ENCODE results near the gene MAP2K7.
"Not testable (repeated sequence)": the region's sequence is repeated elsewhere in the genome, so short reads cannot be mapped to it uniquely, and the experiment has no call there.

The MAP2K7 gene

GRCh38 chr19:7883105-7883504, 20.6 kb upstream of the MAP2K7 start:
- in situ Hi-C loops (cut with MboI; ENCODE audit: low sequenced_read_pairs), result no loop called here

DNA sequence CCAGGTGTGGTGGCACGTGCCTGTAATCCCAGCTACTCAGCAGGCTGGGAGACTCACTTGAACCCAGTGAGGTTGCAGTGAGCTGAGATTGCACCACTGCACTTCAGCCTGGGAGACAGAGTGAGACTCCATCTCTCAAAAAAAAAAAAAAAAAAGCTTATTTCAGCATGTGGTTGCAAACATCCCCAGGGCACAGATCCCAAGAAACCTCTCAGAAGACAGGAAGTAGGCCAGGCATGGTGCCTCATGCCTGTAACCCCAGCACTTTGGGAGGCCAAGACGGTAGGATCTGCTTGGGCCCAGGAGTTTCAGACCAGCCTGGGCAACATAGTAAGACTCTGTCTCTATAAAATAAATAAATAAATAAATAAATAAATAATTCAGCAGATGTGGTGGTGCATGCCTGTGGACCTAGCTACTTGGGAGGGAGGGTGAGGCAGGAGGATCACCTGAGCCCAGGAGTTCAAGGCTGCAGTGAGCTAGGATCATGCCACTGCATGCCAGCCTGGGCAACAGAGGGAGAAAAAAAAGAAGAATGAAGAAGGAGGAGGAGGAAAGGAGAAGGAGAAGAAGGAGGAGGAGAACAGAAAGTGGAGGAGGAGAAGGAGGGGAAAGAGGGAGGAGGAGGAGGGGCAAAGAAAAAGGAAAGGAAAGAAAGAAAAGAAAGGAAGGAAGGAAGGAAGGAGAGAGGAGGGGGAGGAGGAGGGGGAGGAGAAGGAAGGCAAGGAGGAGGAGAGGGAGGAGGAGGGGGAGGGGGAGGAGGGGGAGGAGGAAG, 19.7 kb upstream of the MAP2K7 start:
- in situ Hi-C loops (cut with MboI; ENCODE audit: low sequenced_read_pairs), result no loop called here

DNA sequence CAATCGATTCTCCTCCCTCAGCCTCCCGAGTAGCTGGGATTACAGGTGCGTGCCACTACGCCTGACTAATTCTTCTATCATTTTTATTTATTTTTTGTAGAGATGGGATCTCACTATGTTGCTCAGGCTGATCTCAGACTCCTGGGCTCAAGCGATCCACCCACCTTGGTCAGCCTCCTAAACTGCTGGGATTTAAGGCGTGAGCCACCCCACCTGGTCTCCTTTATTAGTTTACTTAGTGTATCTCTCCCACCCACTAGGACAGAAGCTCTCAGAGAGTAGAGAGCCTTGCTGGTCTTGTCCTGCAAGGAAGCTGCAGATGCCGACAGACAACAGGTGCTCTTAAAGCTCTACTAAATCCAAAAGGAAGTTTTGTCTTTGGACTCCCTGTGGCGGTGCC, 17.9 kb upstream of the MAP2K7 start:
- in situ Hi-C loops (cut with MboI; ENCODE audit: low sequenced_read_pairs), result no loop called here

DNA sequence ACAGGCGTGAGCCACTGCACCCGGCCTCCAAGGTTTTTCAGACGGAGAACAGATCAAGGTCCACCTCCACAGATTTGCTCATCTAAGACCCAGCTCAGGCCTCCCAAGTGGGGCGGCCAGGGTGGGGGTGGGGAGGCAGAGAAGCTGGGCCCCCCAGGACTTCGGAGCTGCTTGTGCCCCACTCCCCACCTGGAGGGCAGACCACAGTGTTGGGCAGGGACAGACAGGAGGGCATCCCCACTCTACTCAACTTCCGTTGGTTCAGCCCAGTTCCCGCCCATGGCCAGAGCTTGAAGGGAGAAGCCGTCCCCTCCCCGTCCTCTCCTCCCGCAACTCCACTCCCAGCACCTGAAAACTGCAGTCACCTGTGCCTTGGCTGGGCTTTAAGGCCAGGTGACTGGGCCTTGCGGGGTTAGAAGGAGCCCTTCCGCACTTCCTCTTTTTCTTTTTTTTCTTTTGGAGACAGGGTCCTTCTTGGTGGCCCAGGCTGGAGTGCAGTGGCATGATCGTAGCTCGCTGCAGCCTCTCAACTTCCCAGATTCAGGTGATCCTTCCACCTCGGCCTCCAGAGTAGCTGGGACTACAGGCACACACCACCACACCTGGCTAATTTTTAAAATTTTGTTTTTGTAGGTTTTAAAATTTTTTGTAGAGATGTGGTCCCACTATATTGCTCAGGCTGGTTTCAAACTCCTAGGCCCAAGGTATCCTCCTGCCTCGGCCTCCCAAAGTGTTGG, 16.1 kb upstream of the MAP2K7 start:
- in situ Hi-C loops (cut with MboI; ENCODE audit: low sequenced_read_pairs), result no loop called here

DNA sequence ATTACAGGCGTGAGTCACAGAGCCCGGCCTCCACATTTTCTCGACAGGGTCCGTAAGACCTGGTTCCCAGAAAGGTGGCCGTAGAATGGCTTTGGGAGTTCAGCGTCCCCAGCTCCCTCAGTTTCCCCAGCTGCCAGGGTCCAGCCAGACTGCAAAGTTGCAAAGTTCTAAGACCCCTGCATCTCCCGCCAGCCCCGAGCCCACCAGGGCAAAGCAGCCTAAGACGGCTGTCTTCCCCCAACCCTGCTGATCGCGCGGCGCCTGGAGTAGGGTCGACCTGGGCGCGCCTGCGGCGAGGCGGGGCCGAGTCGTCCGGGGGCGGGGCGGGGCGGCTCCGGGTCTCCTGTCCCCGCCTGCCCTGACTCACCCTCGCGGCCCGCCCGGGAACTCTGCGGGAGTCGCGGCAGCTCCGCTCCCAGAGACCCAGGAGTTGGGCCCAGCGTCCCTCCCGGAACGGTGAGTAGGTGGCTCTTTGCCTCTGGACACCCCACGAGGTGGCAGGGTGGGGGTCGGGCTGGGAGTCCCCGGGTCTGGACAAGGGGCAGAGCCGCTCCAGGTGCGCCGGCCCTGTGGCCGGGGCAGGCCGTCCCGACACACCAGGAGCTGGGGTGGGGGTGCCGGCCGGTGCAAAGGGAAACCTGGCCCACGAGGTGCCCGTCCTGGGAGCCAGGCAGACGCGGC, 15.4 kb upstream of the MAP2K7 start, which contains the start of gene LRRC8E:
TSS of gene LRRC8E (plus strand) at position 366 of the 681 bp plus-strand sequence. CDS start 7,094 bp downstream, outside the sequence.
- in situ Hi-C loops (cut with MboI; ENCODE audit: low sequenced_read_pairs), result no loop called here

DNA sequence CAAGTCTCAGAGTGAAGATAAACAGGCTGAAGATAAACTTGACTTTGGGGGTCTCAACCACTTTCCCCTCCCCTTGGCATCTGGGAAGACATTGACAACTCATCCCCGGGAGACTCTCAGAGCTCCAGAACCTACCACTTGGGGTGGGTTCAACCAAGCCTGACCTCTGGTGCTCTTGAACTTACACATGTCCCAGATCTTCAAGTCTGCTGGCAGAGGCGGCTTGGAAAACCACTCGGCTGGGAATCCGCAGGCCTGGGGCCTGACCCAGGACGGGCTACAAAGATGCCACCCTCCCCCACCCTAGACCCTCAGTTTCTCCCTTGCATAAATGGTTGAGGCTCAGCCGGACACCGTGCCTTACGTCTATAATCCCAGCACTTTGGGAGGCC, 14.9 kb upstream of the MAP2K7 start:
- in situ Hi-C loops (cut with MboI; ENCODE audit: low sequenced_read_pairs), result no loop called here

- in situ Hi-C loops (cut with MboI; ENCODE audit: low sequenced_read_pairs), result not testable (repeated sequence)
Measured at GRCh38 chr19:7893362-7894101, 10.1 kb upstream of the MAP2K7 start.

DNA sequence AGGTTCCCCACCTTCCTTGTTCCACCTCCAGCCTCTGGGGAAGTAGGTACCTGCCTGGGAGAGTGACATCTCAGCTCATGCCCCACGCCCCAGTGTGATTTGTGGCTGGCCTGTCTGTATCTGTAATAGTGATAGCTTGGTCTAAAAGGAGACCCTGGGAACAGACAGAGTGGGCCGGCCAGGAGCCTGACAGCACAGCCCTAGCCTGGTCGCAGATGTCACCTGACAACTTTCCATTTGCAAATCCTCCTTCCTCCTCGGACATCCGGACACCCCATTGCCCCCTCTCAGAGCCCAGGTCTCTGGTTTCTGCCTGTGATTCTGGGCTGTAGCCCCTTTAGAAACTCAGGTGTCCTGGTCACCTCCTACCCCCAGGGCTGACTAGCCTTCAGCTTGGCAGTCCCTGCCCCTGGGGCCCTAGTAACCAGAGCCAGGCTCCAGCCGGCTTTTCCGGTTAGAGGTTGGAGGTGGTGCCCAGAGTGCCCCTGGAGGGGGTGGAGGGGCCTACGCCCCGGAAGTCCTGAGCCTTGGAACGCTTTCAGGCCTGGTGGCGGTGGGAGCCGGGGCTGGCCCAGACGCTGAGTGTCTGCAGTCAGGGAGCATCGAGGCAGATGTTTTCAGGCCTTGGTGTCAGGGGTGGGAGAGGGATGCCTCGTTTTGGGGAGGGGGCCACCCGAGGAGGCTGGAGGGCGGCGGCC, 8.9 kb upstream of the MAP2K7 start:
- in situ Hi-C loops (cut with MboI; ENCODE audit: low sequenced_read_pairs), result no loop called here

- in situ Hi-C loops (cut with MboI; ENCODE audit: low sequenced_read_pairs), result no loop called here
Measured at GRCh38 chr19:7895565-7895964, 8.1 kb upstream of the MAP2K7 start.

GRCh38 chr19:7897292-7897691, 6.4 kb upstream of the MAP2K7 start:
- in situ Hi-C loops (cut with MboI; ENCODE audit: low sequenced_read_pairs), result no loop called here

DNA sequence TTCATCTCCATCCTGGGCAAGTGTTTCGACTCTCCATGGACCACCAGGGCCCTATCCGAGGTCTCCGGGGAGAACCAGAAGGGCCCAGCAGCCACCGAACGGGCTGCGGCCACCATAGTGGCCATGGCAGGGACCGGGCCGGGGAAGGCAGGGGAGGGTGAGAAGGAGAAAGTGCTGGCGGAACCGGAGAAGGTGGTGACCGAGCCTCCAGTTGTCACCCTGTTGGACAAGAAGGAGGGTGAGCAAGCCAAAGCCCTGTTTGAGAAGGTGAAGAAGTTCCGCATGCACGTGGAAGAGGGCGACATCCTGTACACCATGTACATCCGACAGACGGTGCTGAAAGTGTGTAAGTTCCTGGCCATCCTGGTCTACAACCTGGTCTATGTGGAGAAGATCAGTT, 4.7 kb upstream of the MAP2K7 start:
- in situ Hi-C loops (cut with MboI; ENCODE audit: low sequenced_read_pairs), result no loop called here

- in situ Hi-C loops (cut with MboI; ENCODE audit: low sequenced_read_pairs), result no loop called here
Measured at GRCh38 chr19:7899751-7900378, 3.8 kb upstream of the MAP2K7 start.

DNA sequence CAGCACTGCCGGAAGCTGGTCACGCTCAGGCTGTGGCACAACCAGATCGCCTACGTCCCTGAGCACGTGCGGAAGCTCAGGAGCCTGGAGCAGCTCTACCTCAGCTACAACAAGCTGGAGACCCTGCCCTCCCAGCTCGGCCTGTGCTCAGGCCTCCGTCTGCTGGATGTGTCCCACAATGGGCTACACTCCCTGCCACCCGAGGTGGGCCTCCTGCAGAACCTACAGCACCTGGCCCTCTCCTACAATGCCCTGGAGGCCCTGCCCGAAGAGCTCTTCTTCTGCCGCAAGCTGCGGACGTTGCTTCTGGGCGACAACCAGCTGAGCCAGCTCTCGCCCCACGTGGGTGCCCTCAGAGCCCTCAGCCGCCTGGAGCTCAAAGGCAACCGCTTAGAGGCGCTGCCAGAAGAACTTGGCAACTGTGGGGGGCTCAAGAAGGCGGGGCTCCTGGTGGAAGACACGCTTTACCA, 3.2 kb upstream of the MAP2K7 start:
- in situ Hi-C loops (cut with MboI; ENCODE audit: low sequenced_read_pairs), result no loop called here

DNA sequence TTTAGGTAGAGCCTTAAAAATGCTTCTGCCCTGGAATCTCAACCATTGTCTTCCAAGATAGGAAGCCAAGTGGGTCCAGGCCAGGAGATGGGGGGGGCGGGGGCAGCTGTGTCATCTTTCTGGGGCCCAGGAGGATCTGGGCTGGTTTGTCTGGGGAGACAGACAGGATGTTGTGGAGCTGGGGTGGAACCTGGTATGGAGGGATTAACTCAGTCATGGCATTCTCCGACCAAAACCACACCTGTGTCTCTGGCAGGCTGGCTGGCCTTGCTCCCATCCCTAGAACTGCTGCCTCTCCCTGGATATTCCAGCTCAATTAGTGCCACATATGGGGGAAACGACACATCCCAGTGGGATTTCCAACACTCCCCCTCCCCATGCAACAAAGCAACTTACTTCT, 2.7 kb upstream of the MAP2K7 start:
- in situ Hi-C loops (cut with MboI; ENCODE audit: low sequenced_read_pairs), result no loop called here

GRCh38 chr19:7901337-7901736, 2.3 kb upstream of the MAP2K7 start:
- in situ Hi-C loops (cut with MboI; ENCODE audit: low sequenced_read_pairs), result no loop called here

- in situ Hi-C loops (cut with MboI; ENCODE audit: low sequenced_read_pairs), result no loop called here
Measured at GRCh38 chr19:7902796-7903243, 857 bp upstream of the MAP2K7 start.

DNA sequence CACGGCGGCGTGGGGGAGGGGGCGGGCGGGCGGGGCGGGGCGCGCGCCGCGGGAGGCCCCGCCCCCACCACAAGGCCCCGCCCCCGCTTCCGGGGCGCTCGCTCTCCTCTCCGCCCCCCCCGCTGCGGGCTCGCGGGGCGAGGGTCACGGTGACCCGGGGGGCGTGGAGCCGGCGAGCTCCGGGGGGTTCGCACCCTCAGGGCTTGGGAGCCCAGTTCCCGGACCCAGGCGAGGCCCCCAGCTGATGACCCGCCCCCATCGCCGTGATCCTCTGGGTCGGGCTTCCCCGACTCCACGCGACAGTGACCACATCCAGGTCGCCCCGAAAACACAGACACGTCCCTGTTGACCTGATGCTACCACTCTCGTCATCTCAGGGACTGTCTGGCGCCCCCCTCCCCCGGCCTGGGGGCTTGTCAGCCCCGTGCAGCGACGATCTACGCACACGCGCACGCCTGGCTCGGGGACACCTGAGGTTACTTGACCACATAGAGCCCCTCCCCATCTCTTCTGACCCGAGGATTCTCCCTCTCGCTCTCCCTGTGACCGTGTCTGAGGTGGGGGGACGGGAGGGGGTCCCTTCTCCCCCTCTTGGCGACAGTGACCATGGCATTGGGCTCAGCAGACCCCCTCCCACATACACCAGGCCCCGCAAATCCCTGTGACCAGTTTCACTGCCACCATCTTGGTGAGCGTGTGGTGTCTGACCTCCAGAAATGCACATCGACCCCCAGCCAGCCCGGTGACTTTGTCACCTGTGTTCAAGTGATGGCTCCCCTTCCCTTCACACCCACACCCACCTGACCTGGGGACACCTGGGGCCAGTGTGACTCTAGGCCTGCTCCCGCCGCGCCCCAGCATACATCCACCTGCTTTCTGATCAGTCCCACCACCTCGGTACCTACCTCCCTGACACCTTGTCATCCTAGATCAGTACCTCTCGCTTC, 670 bp downstream of the MAP2K7 start:
- in situ Hi-C loops (cut with MboI; ENCODE audit: low sequenced_read_pairs), result no loop called here

- in situ Hi-C loops (cut with MboI; ENCODE audit: low sequenced_read_pairs), result no loop called here
Measured at GRCh38 chr19:7905268-7905667, 1.6 kb downstream of the MAP2K7 start.

GRCh38 chr19:7905859-7906258, 2.2 kb downstream of the MAP2K7 start:
- in situ Hi-C loops (cut with MboI; ENCODE audit: low sequenced_read_pairs), result no loop called here
